Endothelial cell of umbilical vein (primary cell): ENCODE data around the gene SNIP1. TPM values are rescaled to one million over a fixed set of nuclear protein-coding genes. Genes with fewer than 3 reads are reported as not detected.

ENCODE experiments used
- BruUV-seq: library from RNA; stranded (reverse); fragments of 400-500 nt; replicated peaks from 2 replicates; lab custom pipeline; 2021; lab: Mats Ljungman, UMichigan
- CTCF ChIA-PET: fragments of 300-600, 350-600 bp; sonication (Branson Sonifier 250); formaldehyde crosslinking; loops from one replicate; lab custom pipeline; 2021; ENCODE audit warnings: antibody characterized with exemption, inconsistent platforms; lab: Charles Lee
- POLR2A ChIA-PET: fragments of 300-600, 350-600 bp; sonication (Branson Sonifier 250); formaldehyde crosslinking; loops from one replicate; lab custom pipeline; 2021; ENCODE audit warnings: antibody characterized with exemption, inconsistent platforms; lab: Charles Lee
- DNase-seq: peaks from one replicate; pipeline ENCODE4 v3.0.0-alpha.2; 2011; ENCODE audit warnings: low read depth, low spot score
- FAIRE-seq: peaks from 2 replicates; lab custom pipeline; 2011; peaks lifted over from hg19 to GRCh38; lab: Jason Lieb, UNC
- H2AFZ ChIP-seq: 2 replicates; pipeline ENCODE4 v1.6.0; 2012; ENCODE audit warnings: low read depth, low read length, control low read depth, inconsistent platforms
- H3K27ac ChIP-seq: 2 replicates; pipeline ENCODE4 v1.5.1; 2011; ENCODE audit warnings: low read depth, mild to moderate bottlenecking, control low read depth, low read length, moderate library complexity; ENCODE audit not compliant: insufficient read depth
- H3K27me3 ChIP-seq, 2 experiments: 2 replicates each; pipeline versions ENCODE4 v1.6.0 to v1.6.1; 2011; ENCODE audit warnings: low read length in 2 of 2, mixed read lengths in 1 of 2; ENCODE audit not compliant: control insufficient read depth in 2 of 2, insufficient read depth in 2 of 2
- H3K36me3 ChIP-seq, 2 experiments: 2 replicates in 1 of 2; 3 replicates in 1 of 2; pipeline ENCODE4 v1.5.1; 2011; ENCODE audit warnings: low read length in 2 of 2, mild to moderate bottlenecking in 1 of 2, moderate library complexity in 1 of 2; ENCODE audit not compliant: control insufficient read depth in 2 of 2, insufficient read depth in 2 of 2; ENCODE audit errors: extremely low read depth in 1 of 2
- H3K4me1 ChIP-seq: 3 replicates; pipeline ENCODE4 v1.5.1; 2011; ENCODE audit warnings: mild to moderate bottlenecking, low read length; ENCODE audit not compliant: control insufficient read depth, insufficient read depth; ENCODE audit errors: extremely low read depth
- H3K4me2 ChIP-seq: 2 replicates; pipeline ENCODE4 v1.6.1; 2011; ENCODE audit warnings: low read length, control low read depth, mixed read lengths; ENCODE audit not compliant: insufficient read depth
- H3K4me3 ChIP-seq, 3 experiments: fragments of 200-600 bp in 1 of 3; sonication (generic), shearing (Covaris generic) in 1 of 3; replicated peaks in 1 of 3; 2 replicates each; pipeline ENCODE4 v1.5.1; 2011 to 2016; ENCODE audit warnings: control low read depth in 3 of 3, low read length in 3 of 3, mild to moderate bottlenecking in 2 of 3, inconsistent platforms in 1 of 3, low read depth in 1 of 3, moderate library complexity in 1 of 3; ENCODE audit not compliant: insufficient read depth in 1 of 3
- H3K79me2 ChIP-seq: 2 replicates; pipeline ENCODE4 v1.6.0; 2012; ENCODE audit warnings: low read length, inconsistent platforms; ENCODE audit not compliant: control insufficient read depth, insufficient read depth
- H3K9ac ChIP-seq: replicated peaks from 2 replicates; pipeline ENCODE3; 2011; ENCODE audit warnings: low read length, control low read depth; ENCODE audit not compliant: insufficient read depth; ENCODE audit errors: extremely low read depth
- H3K9me1 ChIP-seq: replicated peaks from 3 replicates; pipeline ENCODE4 v1.6.0; 2011; ENCODE audit warnings: mild to moderate bottlenecking, low read length; ENCODE audit not compliant: control insufficient read depth, insufficient read depth; ENCODE audit errors: extremely low read depth
- H3K9me3 ChIP-seq: replicated peaks from 2 replicates; pipeline ENCODE4 v1.5.1; 2012; ENCODE audit warnings: low read length, inconsistent platforms; ENCODE audit not compliant: control insufficient read depth, insufficient read depth
- H4K20me1 ChIP-seq: replicated peaks from 2 replicates; pipeline ENCODE3; 2011; ENCODE audit warnings: mild to moderate bottlenecking, low read length; ENCODE audit not compliant: control insufficient read depth, insufficient read depth; ENCODE audit errors: extremely low read depth
- CTCF ChIP-seq, 2 donors: IDR thresholded peaks; 1 replicate in 1 of 2; 2 replicates in 1 of 2; pipeline ENCODE4 v1.5.1; 2011; ENCODE audit warnings: low read length in 2 of 2, mild to moderate bottlenecking in 2 of 2, moderate library complexity in 2 of 2, control low read depth in 1 of 2, inconsistent platforms in 1 of 2, low read depth in 1 of 2; ENCODE audit not compliant: insufficient read depth in 1 of 2; ENCODE audit errors: extremely low read depth in 1 of 2
- EZH2 ChIP-seq: IDR thresholded peaks from 2 replicates; pipeline ENCODE4 v1.6.1; 2012; ENCODE audit warnings: borderline replicate concordance, low read depth, mild to moderate bottlenecking, moderate library complexity, low read length, inconsistent platforms; ENCODE audit not compliant: severe bottlenecking
- FOS ChIP-seq: IDR thresholded peaks from 2 replicates; pipeline ENCODE4 v1.6.1; 2011; ENCODE audit warnings: mild to moderate bottlenecking, low read length, moderate library complexity, borderline replicate concordance; ENCODE audit not compliant: insufficient read depth
- GATA2 ChIP-seq: IDR thresholded peaks from 2 replicates; pipeline ENCODE4 v1.7.0; 2011; ENCODE audit warnings: low read depth, mild to moderate bottlenecking, moderate library complexity, mixed read lengths, low read length; ENCODE audit not compliant: insufficient read length, insufficient read depth
- JUN ChIP-seq: IDR thresholded peaks from 2 replicates; pipeline ENCODE4 v1.6.1; 2011; ENCODE audit warnings: borderline replicate concordance, low read depth; ENCODE audit not compliant: insufficient read length, insufficient read depth
- MAX ChIP-seq: IDR thresholded peaks from 2 replicates; pipeline ENCODE4 v1.6.1; 2011; ENCODE audit not compliant: insufficient read depth, insufficient read length
- MYC ChIP-seq: IDR thresholded peaks from one replicate; pipeline ENCODE4 v1.6.1; 2011; ENCODE audit warnings: mild to moderate bottlenecking, low read depth, low read length
- POLR2A ChIP-seq: IDR thresholded peaks from 2 replicates; pipeline ENCODE4 v1.6.1; 2012; ENCODE audit warnings: low read depth, mild to moderate bottlenecking, control low read depth, low read length
- POLR2AphosphoS5 ChIP-seq: IDR thresholded peaks from 2 replicates; pipeline ENCODE4 v1.6.1; 2012; ENCODE audit warnings: low read depth, mild to moderate bottlenecking, control low read depth, low read length, moderate library complexity; ENCODE audit not compliant: insufficient read depth
- dilution Hi-C: fragments of 300-500 bp; cut with MboI; formaldehyde crosslinking; loops from one replicate; pipeline ENCODE4 v1.15.0; 2019; ENCODE audit warnings: low sequenced_read_pairs; ENCODE audit not compliant: extremely low pct_ligation_motif_present
- intact Hi-C: fragments of 100-400 bp; cut with micrococcal nuclease; formaldehyde crosslinking; loops from one replicate; pipeline ENCODE4 v1.10.0; 2022
- polyA plus RNA-seq, 4 experiments: library from polyadenylated mRNA; depleted of rRNA in 3 of 4; stranded (reverse) in 3 of 4; unstranded in 1 of 4; fragments of >200 nt; gene quantifications; 2 replicates each; pipeline versions ENCODE4 v1.2.1 to v1.2.3, GENCODE V29; 2011 to 2012; ENCODE audit warnings: missing spikeins in 1 of 4
- total RNA-seq: library from RNA; stranded (reverse); gene quantifications from 2 replicates; pipeline ENCODE4 v1.2.3, GENCODE V29; 2021

The SNIP1 gene
- total and polyA plus RNA-seq, 2 donors (not counting 3 experiments of a cell fraction or from before 2014, with no cell fraction given) = 3.7 to 18.4 TPM

GRCh38 chr1:37556712-37557196 is 2.7 kb upstream of the SNIP1 start, which contains the start of gene DNALI1:
Gene DNALI1, plus strand, starts transcription at chr1:37556940. Its CDS starts 55 bp downstream, at chr1:37556995.
- DNase-seq = peak; percentile 93
- intact Hi-C loops = loop anchor here (2.0 kb wide), 2 partner anchors 134 to 252 kb away; partner anchors contain the start of gene YRDC
- peak within 1 kb of the TSS; percentile 71 for H3K4me2 ChIP-seq
- dilution Hi-C loops = no loop called here
- H3K9me3 ChIP-seq = no peaks in the 10 kb centered on the region
- POLR2A ChIA-PET = no interaction called here
- H2AFZ ChIP-seq = peak within 1 kb of the TSS; percentile 96
- peak within 1 kb of the TSS; percentile 44 for H3K9ac ChIP-seq
- no peaks in the 10 kb centered on the region for H3K36me3 ChIP-seq
- H3K79me2 ChIP-seq = peaks cover 22% of the 10 kb centered on the region
- BruUV-seq = no TSS peak
- H4K20me1 ChIP-seq = no peaks in the 10 kb centered on the region
- CTCF ChIA-PET = interaction anchor here (0.6 to 1.9 kb wide), 10 partner anchors 19 to 455 kb away, joined by 3 to 10 read pairs (median 4); partner anchors contain the start of genes CDCA8 and MEAF6
- FAIRE-seq = peak; percentile 96
- H3K27me3 ChIP-seq = no peaks in the 10 kb centered on the region
- peaks cover 14% of the 10 kb centered on the region for H3K4me1 ChIP-seq
- H3K27ac ChIP-seq = no peak within 1 kb of the TSS
- H3K4me3 ChIP-seq = peak within 1 kb of the TSS in 2 of 3 experiments; percentile 26 to 27
- no peaks in the 10 kb centered on the region for H3K9me1 ChIP-seq
- peak; percentile 60 for TF ChIP-seq MAX
- no peak for TF ChIP-seq FOS

GRCh38 chr1:37553598-37553926 is 531 bp downstream of the SNIP1 start:
- DNase-seq = no peak
- peaks cover 0 to 2% of the 10 kb centered on the region in 2 experiments for H3K36me3 ChIP-seq
- peaks cover 37% of the 10 kb centered on the region for H3K79me2 ChIP-seq
- H4K20me1 ChIP-seq = no peaks in the 10 kb centered on the region
- H3K4me3 ChIP-seq = peak overlapping the region; percentile 88 to 94 (median 88)
- H3K4me2 ChIP-seq = peak overlapping the region; percentile 90
- BruUV-seq = TSS peak; percentile 47
- H3K9ac ChIP-seq = peak overlapping the region; percentile 94
- no peaks in the 10 kb centered on the region for H3K9me1 ChIP-seq
- CTCF ChIA-PET = interaction anchor here (0.6 to 1.7 kb wide), 3 partner anchors 11 to 39 kb away, joined by 3 to 10 read pairs (median 4); partner anchors contain the start of gene MEAF6
- TF ChIP-seq CTCF (IDR thresholded peaks at IDR 0.05; ENCODE audit: extremely low read depth in 1 of 2, insufficient read depth in 1 of 2, low read depth in 1 of 2, low read length in 2 of 2) = no peak
- TF ChIP-seq MYC = no peak
- TF ChIP-seq POLR2AphosphoS5 = no peak
- no peak for TF ChIP-seq GATA2
- no peak for TF ChIP-seq FOS
- TF ChIP-seq POLR2A = no peak
- TF ChIP-seq MAX = no peak
- no peak for TF ChIP-seq JUN
- TF ChIP-seq EZH2 = no peak
- H3K4me1 ChIP-seq = peaks cover 14% of the 10 kb centered on the region
- FAIRE-seq = no peak
- no peaks in the 10 kb centered on the region for H3K9me3 ChIP-seq
- peak overlapping the region; percentile 76 for H3K27ac ChIP-seq
- no peaks in the 10 kb centered on the region for H3K27me3 ChIP-seq
- H2AFZ ChIP-seq = peak overlapping the region; percentile 79
- POLR2A ChIA-PET = interaction anchor here (1.5 kb wide), 1 partner anchor 39 kb away, joined by 3 read pairs; the partner anchor contains the start of gene MEAF6
- dilution Hi-C loops = no loop called here
- intact Hi-C loops = loop anchor here (5.0 kb wide), 1 partner anchor 96 kb away; no protein-coding TSS in a partner anchor
